Left ventricle myocardium superior (tissue), 1 donor: ENCODE measurements around the gene DHRS2. TPM values are rescaled to one million over a fixed set of nuclear protein-coding genes. Genes with fewer than 3 reads are reported as not detected.

Experiments
- ATAC-seq: fragments of 200-7000 bp; cut with Tn5 transposase; one replicate; pipeline ENCODE4 v1.9.1; 2020; ENCODE audit warnings: mild to moderate bottlenecking, moderate library complexity
- DNase-seq: peaks from one replicate; pipeline ENCODE4 v3.0.0-alpha.2; 2020
- intact Hi-C: fragments of 100-400 bp; cut with micrococcal nuclease; formaldehyde crosslinking; loops from one replicate; pipeline ENCODE4 v1.11.0; 2022
- total RNA-seq: library from RNA; stranded (reverse); fragmentation: NEBNext Ultra II Directional; extraction: Animal tissue kit (Norgen Biotek cat#: 25700); gene quantifications from one replicate; pipeline ENCODE4 v1.2.1, GENCODE V29; 2021
- donor health status: DM: no; HTN: yes; CAD: no; lungs with severe emphysema.

The DHRS2 gene
- total RNA-seq, 1 donor from 2014 or later, result not detected

DNA sequence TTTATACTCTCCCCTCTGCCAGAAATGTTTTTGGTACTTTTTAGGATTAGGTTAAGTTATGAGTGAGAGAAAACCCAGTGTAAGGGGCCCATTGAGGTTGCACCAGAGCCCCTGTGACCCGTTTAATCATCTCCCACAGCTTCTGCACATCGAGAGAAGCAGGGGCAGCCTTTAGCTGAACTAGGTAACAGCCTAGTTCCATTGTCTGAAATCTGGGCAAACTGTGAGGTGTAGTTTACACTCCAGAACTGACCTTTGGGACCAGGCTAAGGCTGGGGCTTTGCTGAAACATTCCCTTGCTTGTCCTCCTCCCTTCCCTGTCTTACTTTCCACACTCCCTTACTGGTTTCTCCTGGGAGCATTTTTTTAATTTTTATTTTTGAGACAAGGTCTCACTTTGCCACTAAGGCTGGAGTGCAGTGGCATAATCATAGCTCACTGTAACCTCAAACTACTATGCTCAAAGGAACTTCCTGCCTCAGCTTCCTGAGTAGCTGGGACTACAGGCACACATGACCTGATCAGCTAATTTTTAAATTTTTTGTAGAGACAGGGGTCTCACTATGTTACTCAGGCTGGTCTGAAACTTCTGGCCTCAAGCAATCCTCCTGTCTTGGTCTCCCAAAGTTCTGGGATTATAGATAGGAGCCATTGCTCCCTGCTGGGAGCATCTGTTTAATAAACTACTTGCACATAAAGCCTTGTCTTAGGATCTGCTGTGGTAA is 25.9 kb upstream of the DHRS2 start:
- ATAC-seq (no peak), DNase-seq (no peak)
- intact Hi-C loops, result no loop called here

DNA sequence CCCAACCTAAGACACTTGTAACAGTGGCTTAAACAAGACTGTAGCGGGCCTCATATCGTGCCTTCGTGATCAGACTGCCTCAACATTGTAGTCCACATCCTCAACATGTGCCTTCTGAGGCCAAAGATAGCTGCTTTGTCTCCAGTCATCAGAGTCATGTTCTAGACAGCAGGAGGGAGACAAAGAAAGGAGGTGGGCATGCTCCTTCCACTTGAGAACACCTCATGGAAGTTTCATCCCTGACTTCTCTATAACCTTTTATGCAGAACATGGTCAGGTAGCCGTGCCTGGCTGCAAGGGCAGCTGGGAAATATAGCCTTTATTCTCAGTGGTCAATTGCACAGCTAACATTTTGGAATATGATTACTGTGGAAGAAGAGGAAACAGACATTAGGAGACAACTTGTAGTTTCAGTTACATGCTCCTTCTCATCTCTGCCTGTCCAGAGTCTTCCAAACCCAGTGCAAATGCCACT is 25.3 kb upstream of the DHRS2 start:
- intact Hi-C loops, result no loop called here
- no peak for DNase-seq
- no peak for ATAC-seq

DNA sequence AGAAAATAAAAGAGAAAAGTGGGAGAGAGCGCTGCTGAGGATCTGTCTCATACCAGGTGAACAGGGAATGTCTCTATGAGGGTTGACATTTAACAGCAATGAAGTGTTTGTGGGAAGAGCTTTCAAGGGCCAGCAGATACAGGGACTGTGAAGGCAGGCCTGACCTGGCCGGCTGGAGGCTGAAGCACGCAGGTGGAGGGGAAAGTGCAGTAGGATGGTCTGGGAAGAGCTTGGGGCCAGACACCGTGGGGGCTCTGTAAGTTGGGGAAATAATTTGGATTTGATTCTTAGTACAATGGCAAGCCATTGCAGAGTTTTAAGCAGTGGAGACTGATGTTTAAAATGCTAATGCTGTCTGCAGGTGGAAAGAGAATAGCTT is 23.8 kb upstream of the DHRS2 start:
- intact Hi-C loops, result no loop called here
- DNase-seq, result no peak
- ATAC-seq, result no peak

DNA sequence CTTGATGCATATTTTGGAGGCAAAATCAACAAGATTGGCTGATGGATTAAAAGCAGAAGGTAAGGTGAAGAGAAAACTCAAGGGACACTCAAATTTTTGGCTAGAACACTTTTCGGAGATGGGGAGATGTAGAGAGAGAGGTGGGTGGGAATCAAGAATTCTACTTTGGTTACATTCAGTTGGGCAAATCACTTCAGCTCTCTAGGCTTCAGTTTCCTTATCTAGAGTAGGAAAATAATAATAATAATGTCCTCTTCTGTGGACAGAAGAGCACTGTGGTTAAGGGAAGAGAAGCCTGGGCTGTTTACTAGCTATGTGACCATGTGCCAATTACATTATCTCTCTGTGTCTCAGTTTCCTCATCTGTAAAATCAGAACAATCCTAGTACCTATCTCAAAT is 23.4 kb upstream of the DHRS2 start:
- DNase-seq, result no peak
- ATAC-seq, result no peak
- intact Hi-C loops, result no loop called here

GRCh38 chr14:23613242-23614070 is 22.7 kb upstream of the DHRS2 start:
- intact Hi-C loops, result no loop called here
- ATAC-seq (no peak), DNase-seq (no peak)

GRCh38 chr14:23614395-23614828 is 21.8 kb upstream of the DHRS2 start:
- no peak for DNase-seq
- ATAC-seq, result no peak
- intact Hi-C loops, result no loop called here

GRCh38 chr14:23615856-23616255 is 20.3 kb upstream of the DHRS2 start:
- DNase-seq, result no peak
- no peak for ATAC-seq
- intact Hi-C loops, result no loop called here

GRCh38 chr14:23617539-23617938 is 18.6 kb upstream of the DHRS2 start:
- ATAC-seq (no peak), DNase-seq (no peak)
- intact Hi-C loops, result no loop called here

DNA sequence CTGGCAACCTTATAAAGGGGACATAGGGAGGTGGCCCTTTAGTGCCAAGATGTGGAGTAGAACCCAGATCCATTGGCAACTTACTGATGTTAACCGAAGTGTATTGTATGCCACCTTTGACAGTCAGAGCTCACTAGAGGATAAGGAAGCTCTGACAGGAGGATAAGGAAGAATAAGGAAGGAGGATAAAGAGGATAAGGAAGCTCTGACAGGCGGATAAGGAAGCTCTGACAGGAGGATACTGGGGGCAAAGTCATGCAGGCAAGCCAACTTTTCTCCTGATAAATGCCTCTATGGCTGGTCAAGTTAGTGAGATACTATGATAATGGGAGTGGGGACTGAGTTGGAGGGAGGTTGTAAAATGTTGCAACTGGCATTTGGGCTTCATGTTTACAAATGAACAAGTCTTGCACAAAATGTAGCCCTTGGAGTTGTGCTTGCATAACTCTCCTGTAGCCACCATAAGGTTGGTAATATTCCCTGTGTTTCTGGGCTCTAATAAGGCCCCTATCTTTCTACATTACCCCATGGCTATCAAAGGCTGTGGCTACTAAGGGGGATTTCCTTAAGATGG is 17.7 kb upstream of the DHRS2 start:
- ATAC-seq (no peak), DNase-seq (no peak)
- intact Hi-C loops, result no loop called here

DNA sequence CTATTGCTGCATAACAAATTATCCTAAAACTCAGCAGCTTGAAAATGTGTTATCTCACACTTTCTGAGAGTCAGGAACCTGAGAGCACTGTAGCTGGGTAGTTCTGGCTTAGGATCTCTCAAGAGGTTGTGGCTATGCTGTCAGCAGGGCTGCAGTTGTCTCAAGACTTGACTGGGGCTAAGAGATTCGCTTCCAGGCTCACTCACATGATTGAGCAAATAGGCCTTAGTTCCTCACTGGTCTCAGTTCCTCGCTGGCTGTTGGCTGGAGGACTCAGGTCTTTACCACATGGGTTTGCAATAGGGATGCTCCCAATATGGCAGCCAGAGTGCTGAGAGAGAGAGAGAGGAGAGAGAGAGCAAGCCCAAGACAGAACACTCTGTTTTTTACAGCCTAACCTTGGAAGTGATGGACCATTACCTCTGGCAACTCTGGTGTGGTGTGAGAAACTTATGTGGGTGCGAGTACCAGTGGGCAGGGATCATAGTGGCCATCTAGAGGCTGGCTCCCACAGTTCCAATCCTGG is 15.9 kb upstream of the DHRS2 start:
- DNase-seq (no peak), ATAC-seq (no peak)
- intact Hi-C loops, result no loop called here

- intact Hi-C loops, result no loop called here
- DNase-seq (no peak), ATAC-seq (no peak)
These were observed 14.8 kb upstream of the DHRS2 start for GRCh38 chr14:23621204-23621931.

DNA sequence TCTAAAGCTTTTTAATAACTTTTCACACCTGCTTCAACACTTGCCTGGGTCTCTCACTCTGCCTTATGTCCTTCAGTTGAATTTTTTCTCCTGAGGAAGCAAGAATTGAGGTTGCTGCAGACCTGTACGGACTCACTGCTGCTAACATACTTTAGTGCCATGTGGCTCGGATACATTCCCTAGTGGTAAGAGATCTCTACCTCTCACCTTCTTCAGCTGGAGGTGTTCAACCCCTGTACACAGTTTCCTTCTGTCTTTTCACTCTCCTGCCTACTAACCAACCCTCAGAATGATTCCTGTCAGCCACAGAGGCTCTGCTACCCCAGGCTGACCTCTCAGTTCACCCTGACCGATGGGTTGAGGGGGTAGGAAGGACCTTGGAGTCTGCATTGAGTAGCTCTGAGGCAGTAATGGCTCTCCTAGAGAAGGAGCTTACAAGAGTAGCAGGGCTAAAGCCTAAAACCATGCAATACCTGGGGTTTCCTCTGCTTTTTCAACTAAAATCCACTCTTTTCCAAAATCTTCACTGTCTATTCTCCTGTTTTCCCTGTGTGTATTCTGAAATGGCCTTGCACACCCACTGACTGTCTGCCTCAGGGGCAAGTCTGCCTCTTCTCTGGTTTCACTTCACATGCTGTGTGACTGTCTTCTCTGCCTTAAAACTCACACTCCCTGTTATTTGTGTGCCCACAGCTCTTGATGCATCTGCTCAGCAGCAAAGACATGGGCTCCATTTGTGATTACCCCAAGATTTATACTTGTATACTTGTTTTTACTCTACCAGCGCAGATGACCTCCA is 14.0 kb upstream of the DHRS2 start:
- no peak for ATAC-seq

GRCh38 chr14:23622990-23623389 is 13.2 kb upstream of the DHRS2 start:
- no peak for DNase-seq
- no peak for ATAC-seq

More for the DNA sequence above, 14.0 kb upstream of the DHRS2 start:
- intact Hi-C loops, result no loop called here
- DNase-seq, result no peak

GRCh38 chr14:23623962-23624361 is 12.2 kb upstream of the DHRS2 start:
- ATAC-seq (no peak), DNase-seq (no peak)
- intact Hi-C loops, result no loop called here

More at GRCh38 chr14:23622990-23623389, 13.2 kb upstream of the DHRS2 start:
- intact Hi-C loops, result no loop called here

- intact Hi-C loops, result no loop called here
- no peak for DNase-seq
- ATAC-seq, result no peak
These were observed 11.2 kb upstream of the DHRS2 start for GRCh38 chr14:23624830-23625404.

- DNase-seq (no peak), ATAC-seq (no peak)
- intact Hi-C loops, result no loop called here
These were observed 9.2 kb upstream of the DHRS2 start for GRCh38 chr14:23626946-23627345.

- no peak for DNase-seq
- intact Hi-C loops, result no loop called here
- ATAC-seq, result no peak
These were observed 8.2 kb upstream of the DHRS2 start for GRCh38 chr14:23627961-23628360.

GRCh38 chr14:23629204-23629603 is 7.0 kb upstream of the DHRS2 start:
- intact Hi-C loops, result no loop called here
- DNase-seq (no peak), ATAC-seq (no peak)
